UCSD-AML1 (cell line): Measurements from ENCODE around the gene TSC22D3.
"Not testable (repeated sequence)": the region's sequence is repeated elsewhere in the genome, so short reads cannot be mapped to it uniquely, and the experiment has no call there.

ENCODE experiments used
- DNase-seq: peaks from one replicate; lab custom pipeline; 2025; ENCODE audit not compliant: unreplicated experiment; lab: John Stamatoyannopoulos, UW

TSC22D3 gene

DNA sequence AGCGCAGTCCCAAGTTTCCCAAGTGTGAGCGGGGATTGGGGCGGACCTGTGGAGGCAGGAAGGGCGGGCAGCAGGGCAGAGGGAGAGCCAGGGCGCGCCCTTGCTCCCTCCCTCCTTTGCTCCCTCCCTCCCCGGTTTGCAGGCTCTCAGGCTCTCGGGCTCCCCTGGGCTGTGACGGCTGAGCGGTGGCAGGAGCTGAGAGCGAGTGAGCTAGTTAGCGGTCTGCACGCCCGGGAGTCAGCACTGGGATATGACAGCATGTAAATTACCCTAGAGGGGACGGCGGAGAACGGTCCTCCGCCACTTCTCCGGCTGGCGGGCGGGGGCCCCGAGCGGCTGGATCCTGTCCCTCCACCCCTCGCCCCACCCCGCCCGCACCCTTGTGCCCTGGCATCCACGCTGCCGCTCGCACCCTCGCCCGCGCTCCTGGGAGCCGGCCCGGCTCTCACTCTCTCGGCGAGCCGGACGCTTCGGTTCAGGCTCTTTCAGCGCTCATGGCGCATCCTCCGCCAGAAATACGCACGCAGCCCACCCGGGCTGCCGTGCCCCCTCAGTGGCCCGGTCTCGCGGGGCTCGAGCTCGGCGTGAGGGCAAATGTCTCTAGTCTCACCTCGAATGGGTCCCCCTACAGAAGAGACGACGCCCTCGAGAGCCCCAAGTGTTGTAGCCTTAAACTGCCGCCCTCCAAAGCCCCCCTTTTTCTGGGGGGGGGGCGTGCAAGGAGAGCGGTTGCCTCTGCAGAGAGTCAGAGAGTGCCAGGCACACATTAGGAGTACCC is at the start of gene TSC22D3:
TSC22D3 (minus strand) TSS at position 54 of the 778 bp plus-strand sequence. CDS start 368 bp downstream, outside the sequence.
- peak; percentile 68 for DNase-seq

GRCh38 chrX:107823456-107823855 is 47.9 kb upstream of the TSC22D3 start:
- DNase-seq, result no peak

DNA sequence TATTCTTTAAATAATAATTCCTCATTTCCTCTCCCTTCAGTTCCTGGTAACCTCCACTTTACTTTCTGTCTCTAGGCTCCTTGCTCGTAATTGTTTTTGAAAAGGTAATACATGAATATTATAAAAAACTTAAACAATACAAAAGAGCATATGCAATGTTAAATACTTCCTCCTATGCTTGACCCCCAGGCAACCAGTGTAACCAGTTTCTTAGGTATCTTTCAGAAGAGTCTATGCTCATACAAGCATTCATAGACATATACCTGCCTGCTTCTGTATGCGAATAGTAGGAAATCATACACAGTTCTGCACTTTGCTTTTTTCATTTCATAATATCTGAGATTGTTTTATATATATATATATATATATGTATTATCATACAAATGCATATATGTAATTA is 47.5 kb upstream of the TSC22D3 start:
- DNase-seq, result no peak

GRCh38 chrX:107818900-107819521 is 43.4 kb upstream of the TSC22D3 start:
- no peak for DNase-seq

- not testable (repeated sequence) for DNase-seq
Observed at GRCh38 chrX:107810053-107810452, 34.5 kb upstream of the TSC22D3 start.

DNA sequence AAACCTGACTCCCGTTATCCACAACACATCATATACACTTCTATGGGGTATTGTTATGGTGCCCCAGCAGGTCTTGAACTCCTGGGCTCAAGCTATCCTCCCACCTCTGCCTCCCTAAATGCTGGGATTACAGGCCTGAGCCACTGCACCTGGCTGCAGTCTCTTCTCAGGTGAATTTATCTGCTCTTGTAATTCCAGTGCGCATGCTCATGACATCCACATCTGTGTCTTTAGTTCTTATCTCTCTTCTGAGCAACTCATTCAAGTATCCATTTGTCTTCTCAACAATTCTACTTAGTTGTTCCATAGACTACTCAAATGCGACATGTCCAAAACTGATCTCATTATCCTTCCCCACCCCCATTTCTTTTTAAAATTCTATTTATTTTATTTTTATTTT is 29.6 kb upstream of the TSC22D3 start:
- DNase-seq, result no peak

- DNase-seq, result no peak
Observed at GRCh38 chrX:107804427-107804826, 28.8 kb upstream of the TSC22D3 start.

GRCh38 chrX:107787827-107788226 is 12.2 kb upstream of the TSC22D3 start:
- no peak for DNase-seq

DNA sequence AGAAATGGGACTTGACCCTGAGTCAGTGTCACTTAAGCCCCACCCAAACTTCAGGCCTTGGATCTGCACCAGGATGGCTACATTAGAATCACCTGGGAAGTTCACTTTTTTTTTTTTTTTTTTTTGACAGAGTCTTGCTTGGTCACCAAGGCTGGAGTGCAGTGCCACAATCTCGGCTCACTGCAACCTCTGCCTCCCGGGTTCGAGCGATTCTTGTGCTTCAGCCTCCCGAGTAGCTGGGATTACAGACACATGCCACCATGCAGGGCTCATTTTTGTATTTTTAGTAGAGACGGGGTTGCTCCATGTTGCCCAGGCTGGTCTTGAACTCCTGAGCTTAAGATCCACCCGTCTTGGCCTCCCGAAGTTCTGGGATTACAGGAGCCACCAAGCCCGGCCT is 4.9 kb upstream of the TSC22D3 start:
- DNase-seq, result no peak

- no peak for DNase-seq
Observed at GRCh38 chrX:107777536-107777832, 1.9 kb upstream of the TSC22D3 start, which contains the start of gene NCBP2L. NCBP2L (plus strand) TSS chrX:107777733; CDS start chrX:107794221, 16,488 bp downstream.

GRCh38 chrX:107776649-107777535 is 1.3 kb upstream of the TSC22D3 start:
- peak; percentile 58 for DNase-seq

DNA sequence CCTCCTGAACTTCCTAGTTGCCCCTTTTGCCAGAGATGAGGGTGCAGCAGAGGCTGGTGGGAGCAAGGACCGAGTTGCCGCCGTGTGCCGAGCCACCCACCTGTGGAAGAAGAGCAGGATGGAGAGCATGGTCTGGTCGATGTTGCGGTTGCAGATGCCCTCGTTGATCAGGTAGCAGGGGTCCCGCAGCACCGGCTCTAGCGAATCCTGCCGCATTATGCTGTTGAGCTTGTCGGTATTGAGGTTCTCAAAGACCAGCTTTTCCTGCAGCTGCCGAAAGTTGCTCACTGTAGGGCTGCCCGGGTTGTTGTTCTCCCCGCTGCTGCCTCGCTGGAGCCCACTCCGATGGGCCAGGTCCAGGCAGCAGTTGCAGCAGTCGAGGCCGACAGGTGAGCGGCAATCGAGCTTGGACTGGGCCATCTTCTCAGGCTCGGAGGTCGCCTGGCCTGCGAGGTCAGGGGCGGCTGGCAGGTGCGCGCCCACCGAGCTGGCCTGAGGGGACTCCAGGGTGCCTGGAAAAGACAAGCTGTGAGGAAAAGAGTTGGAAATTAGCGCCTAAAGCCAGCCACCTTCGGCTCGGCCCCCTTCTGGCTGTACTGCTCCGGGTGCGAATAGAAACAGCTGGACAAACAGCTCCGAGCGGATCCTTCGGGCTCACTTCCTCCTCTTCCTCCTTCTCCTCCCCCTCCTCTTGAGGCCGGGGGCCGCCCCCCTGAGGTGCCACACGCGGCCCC is 420 bp downstream of the TSC22D3 start:
- no peak for DNase-seq

DNA sequence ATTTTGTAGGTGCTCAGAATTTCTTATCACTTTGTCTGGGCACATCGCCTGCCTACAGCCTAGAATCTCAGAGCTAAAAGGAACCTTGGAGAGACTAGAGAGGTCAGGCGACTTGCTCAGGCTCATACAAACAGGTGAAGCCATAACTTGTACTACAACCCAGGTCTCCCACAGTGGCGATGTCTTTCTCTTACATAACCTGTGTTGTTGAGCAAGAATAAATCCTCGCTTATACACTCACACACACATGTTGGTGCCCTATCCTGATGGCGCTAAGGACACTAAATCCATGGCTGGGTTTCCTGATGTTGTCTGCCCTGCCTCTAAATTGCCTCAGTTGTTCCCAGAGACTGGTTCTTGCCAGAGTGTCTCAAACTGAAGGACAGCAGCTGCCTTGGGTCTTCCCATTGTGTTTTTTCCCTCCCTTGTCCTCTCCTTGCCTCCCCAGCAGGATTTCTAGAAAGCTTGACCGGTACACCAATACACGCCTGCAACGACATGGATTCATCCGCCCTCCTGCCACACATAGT is 1.6 kb downstream of the TSC22D3 start:
- DNase-seq, result no peak

DNA sequence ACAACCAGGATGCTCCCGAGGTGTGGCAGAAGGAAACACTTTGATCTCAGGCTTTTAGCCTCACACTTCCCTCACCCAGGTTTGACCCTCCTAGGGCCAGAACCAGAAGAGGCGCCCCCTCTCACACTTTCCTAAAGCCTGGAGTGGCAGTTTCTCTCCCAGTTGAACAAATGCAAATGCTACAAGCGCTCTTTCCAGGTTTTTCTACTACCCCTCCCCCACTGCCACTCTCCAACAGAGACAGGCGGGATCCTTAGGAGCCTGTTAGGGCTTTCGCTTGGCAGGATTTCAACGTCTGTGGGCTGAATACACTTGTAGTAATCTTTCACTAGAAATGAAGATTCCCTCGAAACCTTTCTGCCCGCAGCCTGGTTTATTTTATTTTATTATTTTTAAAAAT is 2.4 kb downstream of the TSC22D3 start:
- DNase-seq, result no peak

- no peak for DNase-seq
Observed at GRCh38 chrX:107769581-107770317, 5.8 kb downstream of the TSC22D3 start.

DNA sequence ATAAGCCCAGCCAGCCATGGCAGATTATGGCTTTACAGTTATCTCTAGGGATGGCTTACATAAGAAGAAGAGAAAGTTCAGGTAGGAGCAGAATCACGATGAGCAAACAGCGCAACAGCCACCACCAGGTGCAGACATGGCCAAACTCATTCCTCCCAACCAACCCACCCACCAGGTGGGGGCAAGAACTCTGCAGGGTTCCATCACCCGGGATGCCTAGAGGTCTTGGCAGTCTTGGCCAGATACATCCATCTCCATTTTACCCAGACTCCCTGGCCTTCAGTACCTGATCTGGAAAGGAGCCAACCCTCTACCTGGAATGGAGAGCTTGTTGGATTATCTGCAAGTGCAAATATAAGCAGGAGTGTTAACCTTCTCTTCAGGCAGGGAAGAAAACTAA is 7.5 kb downstream of the TSC22D3 start:
- DNase-seq, result no peak

DNA sequence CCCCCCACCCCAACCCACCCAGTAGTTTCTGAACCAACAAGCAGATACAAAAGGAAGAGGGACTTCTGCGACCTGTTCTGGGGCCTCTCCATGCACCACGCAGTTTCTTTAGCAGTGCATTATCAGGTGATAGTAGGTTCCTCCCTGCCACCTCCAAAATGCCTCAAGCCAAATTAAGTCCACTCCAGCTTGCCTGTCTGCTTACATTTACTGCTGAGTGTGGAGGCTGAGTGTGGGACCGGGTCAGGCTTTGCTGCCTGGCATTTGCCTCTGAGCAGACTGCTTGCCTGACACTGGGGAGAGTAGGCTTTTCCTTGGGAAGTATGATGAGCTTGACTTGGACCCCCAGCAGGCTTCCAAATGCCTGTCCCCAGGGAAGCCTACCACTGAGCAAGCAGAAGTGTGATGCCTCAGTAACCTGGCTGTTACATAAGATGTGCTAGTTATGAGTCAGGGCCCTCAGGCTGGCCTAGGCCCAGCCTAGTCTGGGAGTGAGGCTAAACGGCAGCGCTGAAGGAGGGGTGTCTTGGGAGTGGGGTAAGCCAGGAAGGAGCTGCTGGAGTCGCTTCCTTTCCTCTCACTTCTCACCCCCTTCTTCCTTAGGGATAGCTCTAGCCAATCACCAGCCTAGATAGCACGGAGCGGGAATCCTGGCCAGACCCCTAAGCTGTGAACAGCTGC is 9.0 kb downstream of the TSC22D3 start:
- DNase-seq, result no peak

GRCh38 chrX:107764845-107765608 is 10.6 kb downstream of the TSC22D3 start:
- DNase-seq, result no peak

DNA sequence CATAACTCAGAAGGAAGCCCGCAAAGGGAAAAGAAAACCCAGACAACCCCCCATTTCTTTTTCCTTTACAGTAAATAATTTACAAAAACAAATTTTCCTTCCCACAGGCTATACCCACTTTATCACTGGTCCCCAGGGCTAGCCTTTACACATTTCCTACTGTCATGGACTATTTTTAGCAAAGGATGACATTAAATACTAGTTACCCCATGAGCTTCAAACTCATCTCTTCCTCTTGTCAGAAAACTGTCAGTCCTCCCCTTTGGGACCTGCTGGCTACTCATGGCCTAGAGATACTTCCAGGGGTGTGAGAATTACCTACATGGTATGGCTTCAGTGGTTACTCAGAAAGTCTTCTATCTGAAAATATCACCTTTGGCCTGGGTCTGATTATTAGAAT is 11.9 kb downstream of the TSC22D3 start:
- no peak for DNase-seq
